Measurements from ENCODE around the gene NRP2. TPM values are rescaled to one million over a fixed set of nuclear protein-coding genes. Genes with fewer than 3 reads are reported as not detected.

The NRP2 gene
- total and polyA plus RNA-seq, 3 experiments from 2014 or later = 0.91 to 0.94 TPM; not detected in 1

DNA sequence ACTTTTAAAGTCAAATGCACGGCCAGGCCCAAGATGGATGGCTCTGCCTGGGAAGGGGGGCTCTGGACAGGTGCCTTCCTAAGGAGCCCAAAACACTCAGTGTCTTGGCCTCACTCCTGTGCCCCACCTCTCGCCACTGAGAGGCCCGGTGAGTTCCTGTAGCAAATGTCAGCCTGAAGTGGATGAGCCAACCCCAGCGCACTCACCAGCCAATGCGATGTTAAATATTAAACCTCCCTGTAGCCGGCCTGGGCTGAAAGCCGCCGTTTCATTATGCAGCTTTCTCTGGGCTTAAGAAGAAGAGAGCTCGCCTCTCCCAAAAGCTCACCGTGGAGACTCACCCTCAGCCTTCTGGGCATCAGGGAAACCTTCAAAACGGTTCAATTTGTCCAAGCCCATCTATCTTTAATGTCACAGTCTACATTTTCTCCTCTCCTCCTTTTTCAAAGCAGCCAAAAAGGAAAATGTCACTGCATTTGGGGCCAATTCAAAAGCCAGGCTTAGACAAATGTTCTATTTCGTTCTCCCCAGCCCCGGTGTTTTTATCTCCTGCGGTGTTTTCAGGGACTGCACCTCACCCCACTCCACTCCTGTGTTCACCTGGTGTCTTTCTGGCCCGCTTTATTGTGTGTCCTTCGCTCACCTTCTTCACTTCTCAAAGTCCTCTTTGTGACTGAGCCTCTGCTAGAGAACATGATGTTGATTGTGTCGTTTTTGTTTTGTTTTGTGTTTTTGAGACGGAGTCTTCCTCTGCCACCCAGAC lies 124.0 kb downstream of the NRP2 start:
- no peak for DNase-seq
- Histone ChIP-seq H3K36me3 (ENCODE audit: insufficient read depth, low read length) (no peaks in the 10 kb centered on the region), H3K27me3 (ENCODE audit: insufficient read depth, low read length, poor library complexity, severe bottlenecking) (no peaks in the 10 kb centered on the region), H3K4me3 (ENCODE audit: low read length) (no peak overlapping the region), H3K9me3 (ENCODE audit: low read length) (no peaks in the 10 kb centered on the region), H3K27ac (ENCODE audit: low read depth, low read length) (no peak overlapping the region), H3K4me1 (ENCODE audit: insufficient read depth, low read length) (no peaks in the 10 kb centered on the region)
- POLR2A ChIA-PET = no interaction called here
- H3K4me1 Mint-ChIP-seq = no peaks in the 10 kb centered on the region
- H3K9me3 Mint-ChIP-seq = peaks cover 0 to 2% (median 0%) of the 10 kb centered on the region in 5 donors
- peaks cover 9 to 12% of the 10 kb centered on the region in 2 donors for H3K27me3 Mint-ChIP-seq
- no peak overlapping the region for H3K4me3 Mint-ChIP-seq
- H3K27ac Mint-ChIP-seq = no peak overlapping the region
- H3K36me3 Mint-ChIP-seq = no peaks in the 10 kb centered on the region
- CTCF ChIA-PET = no interaction called here

- DNase-seq = no peak
- Histone ChIP-seq H3K27ac (ENCODE audit: low read depth, low read length) (no peak overlapping the region), H3K9me3 (ENCODE audit: low read length) (no peaks in the 10 kb centered on the region), H3K36me3 (ENCODE audit: insufficient read depth, low read length) (no peaks in the 10 kb centered on the region), H3K4me3 (ENCODE audit: low read length) (no peak overlapping the region), H3K27me3 (ENCODE audit: insufficient read depth, low read length, poor library complexity, severe bottlenecking) (no peaks in the 10 kb centered on the region), H3K4me1 (ENCODE audit: insufficient read depth, low read length) (no peaks in the 10 kb centered on the region)
- H3K4me3 Mint-ChIP-seq = no peak overlapping the region
- no peaks in the 10 kb centered on the region for H3K9me3 Mint-ChIP-seq
- ChIA-PET POLR2A (no interaction called here), CTCF (no interaction called here)
- H3K4me1 Mint-ChIP-seq = no peaks in the 10 kb centered on the region
- no peaks in the 10 kb centered on the region for H3K36me3 Mint-ChIP-seq
- H3K27ac Mint-ChIP-seq = no peak overlapping the region
- peaks cover 9 to 12% of the 10 kb centered on the region in 2 donors for H3K27me3 Mint-ChIP-seq
Observed at GRCh38 chr2:205807229-205807628, 124.9 kb downstream of the NRP2 start.

DNA sequence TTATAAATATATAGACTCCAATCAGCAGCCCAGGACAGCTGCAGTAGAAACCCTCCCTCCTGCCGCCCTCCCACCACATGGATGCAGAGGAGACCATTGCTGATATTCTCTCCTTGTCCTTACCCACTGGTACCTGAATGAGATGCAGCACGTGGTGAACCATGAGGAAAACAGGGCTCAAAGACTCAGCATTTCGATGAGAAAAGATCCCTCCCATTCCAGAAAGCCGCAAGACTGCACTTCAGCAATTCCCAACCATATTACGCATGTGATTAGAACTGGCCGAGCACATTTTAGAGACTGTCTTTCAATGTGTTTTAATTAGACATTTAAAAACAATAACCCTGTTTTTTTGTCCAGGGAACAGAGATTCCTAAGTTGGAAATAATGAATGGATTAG lies 125.5 kb downstream of the NRP2 start:
- H3K4me1 ChIP-seq (ENCODE audit: insufficient read depth, low read length) = no peaks in the 10 kb centered on the region
- no peak for DNase-seq
- CTCF ChIA-PET = no interaction called here
- H3K27me3 ChIP-seq (ENCODE audit: insufficient read depth, low read length, poor library complexity, severe bottlenecking) = no peaks in the 10 kb centered on the region
- Mint-ChIP-seq H3K27me3 (peaks cover 8 to 11% of the 10 kb centered on the region in 2 donors), H3K36me3 (no peaks in the 10 kb centered on the region), H3K4me3 (no peak overlapping the region), H3K9me3 (no peaks in the 10 kb centered on the region), H3K4me1 (no peaks in the 10 kb centered on the region), H3K27ac (no peak overlapping the region)
- no peak overlapping the region for H3K4me3 ChIP-seq (ENCODE audit: low read length)
- H3K27ac ChIP-seq (ENCODE audit: low read depth, low read length) = no peak overlapping the region
- H3K36me3 ChIP-seq (ENCODE audit: insufficient read depth, low read length) = no peaks in the 10 kb centered on the region
- H3K9me3 ChIP-seq (ENCODE audit: low read length) = no peaks in the 10 kb centered on the region
- POLR2A ChIA-PET = no interaction called here

DNA sequence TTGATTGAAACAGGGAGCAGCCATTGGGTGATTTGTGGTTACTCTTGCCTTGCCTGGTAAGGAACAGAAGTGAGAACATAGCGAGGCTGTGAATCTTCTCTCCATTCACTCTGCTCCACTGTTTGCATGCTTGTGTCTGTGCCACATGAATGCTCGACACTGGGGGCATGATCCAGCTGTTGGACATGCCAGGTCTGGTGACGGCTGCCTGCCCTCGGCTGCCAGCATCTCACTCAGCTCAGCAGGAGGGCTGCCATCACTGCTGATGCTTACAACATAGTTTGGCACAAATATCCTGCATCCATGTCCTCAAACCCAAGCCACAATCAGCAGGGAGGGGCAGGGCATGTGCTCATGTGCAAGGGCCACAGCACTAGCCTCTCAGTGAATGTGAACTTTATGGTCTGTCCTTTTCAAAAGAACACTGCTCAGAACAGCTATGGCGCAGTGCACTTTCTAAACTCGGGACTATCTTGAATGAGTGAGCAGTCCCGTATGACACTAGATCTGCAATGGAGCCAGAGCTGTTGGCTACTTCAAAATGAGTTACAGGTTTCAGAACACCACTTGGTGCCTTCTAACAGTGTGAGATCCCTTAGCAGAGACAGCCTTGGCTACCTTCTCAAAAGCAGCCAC lies 126.3 kb downstream of the NRP2 start:
- Histone ChIP-seq H3K4me1 (ENCODE audit: insufficient read depth, low read length) (no peaks in the 10 kb centered on the region), H3K36me3 (ENCODE audit: insufficient read depth, low read length) (no peaks in the 10 kb centered on the region), H3K9me3 (ENCODE audit: low read length) (no peaks in the 10 kb centered on the region), H3K4me3 (ENCODE audit: low read length) (no peak overlapping the region), H3K27ac (ENCODE audit: low read depth, low read length) (no peak overlapping the region), H3K27me3 (ENCODE audit: insufficient read depth, low read length, poor library complexity, severe bottlenecking) (no peaks in the 10 kb centered on the region)
- POLR2A ChIA-PET = no interaction called here
- Mint-ChIP-seq H3K4me1 (no peaks in the 10 kb centered on the region), H3K4me3 (no peak overlapping the region), H3K27ac (no peak overlapping the region), H3K36me3 (no peaks in the 10 kb centered on the region), H3K9me3 (peaks cover 0 to 3% (median 0%) of the 10 kb centered on the region in 5 donors), H3K27me3 (peaks cover 4 to 6% of the 10 kb centered on the region in 2 donors)
- DNase-seq = no peak
- CTCF ChIA-PET = interaction anchor here (1.0 kb wide), 1 partner anchor 41 kb away, joined by 3 read pairs; no protein-coding TSS in a partner anchor

GRCh38 chr2:205811387-205811786 lies 129.1 kb downstream of the NRP2 start:
- Histone ChIP-seq H3K4me1 (ENCODE audit: insufficient read depth, low read length) (no peaks in the 10 kb centered on the region), H3K9me3 (ENCODE audit: low read length) (no peaks in the 10 kb centered on the region), H3K4me3 (ENCODE audit: low read length) (no peak overlapping the region), H3K27ac (ENCODE audit: low read depth, low read length) (no peak overlapping the region), H3K27me3 (ENCODE audit: insufficient read depth, low read length, poor library complexity, severe bottlenecking) (no peaks in the 10 kb centered on the region), H3K36me3 (ENCODE audit: insufficient read depth, low read length) (no peaks in the 10 kb centered on the region)
- ChIA-PET CTCF (no interaction called here), POLR2A (no interaction called here)
- no peaks in the 10 kb centered on the region for H3K4me1 Mint-ChIP-seq
- no peak overlapping the region for H3K27ac Mint-ChIP-seq
- DNase-seq = no peak
- H3K9me3 Mint-ChIP-seq = peaks cover 0 to 3% (median 0%) of the 10 kb centered on the region in 5 donors
- no peak overlapping the region for H3K4me3 Mint-ChIP-seq
- H3K27me3 Mint-ChIP-seq = peaks cover 8 to 9% of the 10 kb centered on the region in 2 donors
- no peaks in the 10 kb centered on the region for H3K36me3 Mint-ChIP-seq

- peaks cover 0 to 3% (median 0%) of the 10 kb centered on the region in 5 donors for H3K9me3 Mint-ChIP-seq
- H3K27me3 Mint-ChIP-seq = peaks cover 10 to 22% of the 10 kb centered on the region in 2 donors
- no peaks in the 10 kb centered on the region for H3K4me1 Mint-ChIP-seq
- Histone ChIP-seq H3K27ac (ENCODE audit: low read depth, low read length) (no peak overlapping the region), H3K4me3 (ENCODE audit: low read length) (no peak overlapping the region), H3K36me3 (ENCODE audit: insufficient read depth, low read length) (no peaks in the 10 kb centered on the region), H3K9me3 (ENCODE audit: low read length) (no peaks in the 10 kb centered on the region), H3K4me1 (ENCODE audit: insufficient read depth, low read length) (no peaks in the 10 kb centered on the region), H3K27me3 (ENCODE audit: insufficient read depth, low read length, poor library complexity, severe bottlenecking) (no peaks in the 10 kb centered on the region)
- POLR2A ChIA-PET = no interaction called here
- no peak overlapping the region for H3K27ac Mint-ChIP-seq
- DNase-seq = no peak
- H3K36me3 Mint-ChIP-seq = no peaks in the 10 kb centered on the region
- CTCF ChIA-PET = no interaction called here
- H3K4me3 Mint-ChIP-seq = no peak overlapping the region
Observed at GRCh38 chr2:205814039-205814364, 131.7 kb downstream of the NRP2 start.

GRCh38 chr2:205815673-205816072 lies 133.4 kb downstream of the NRP2 start:
- Mint-ChIP-seq H3K27me3 (peaks cover 8 to 32% of the 10 kb centered on the region in 2 donors), H3K27ac (no peak overlapping the region), H3K36me3 (no peaks in the 10 kb centered on the region), H3K9me3 (peaks cover 0 to 3% (median 0%) of the 10 kb centered on the region in 5 donors), H3K4me3 (no peak overlapping the region), H3K4me1 (no peaks in the 10 kb centered on the region)
- H3K36me3 ChIP-seq (ENCODE audit: insufficient read depth, low read length) = no peaks in the 10 kb centered on the region
- ChIA-PET POLR2A (no interaction called here), CTCF (no interaction called here)
- DNase-seq = no peak
- peaks cover 6% of the 10 kb centered on the region for H3K27me3 ChIP-seq (ENCODE audit: insufficient read depth, low read length, poor library complexity, severe bottlenecking)
- H3K4me1 ChIP-seq (ENCODE audit: insufficient read depth, low read length) = no peaks in the 10 kb centered on the region
- no peak overlapping the region for H3K4me3 ChIP-seq (ENCODE audit: low read length)
- no peaks in the 10 kb centered on the region for H3K9me3 ChIP-seq (ENCODE audit: low read length)
- H3K27ac ChIP-seq (ENCODE audit: low read depth, low read length) = no peak overlapping the region

DNA sequence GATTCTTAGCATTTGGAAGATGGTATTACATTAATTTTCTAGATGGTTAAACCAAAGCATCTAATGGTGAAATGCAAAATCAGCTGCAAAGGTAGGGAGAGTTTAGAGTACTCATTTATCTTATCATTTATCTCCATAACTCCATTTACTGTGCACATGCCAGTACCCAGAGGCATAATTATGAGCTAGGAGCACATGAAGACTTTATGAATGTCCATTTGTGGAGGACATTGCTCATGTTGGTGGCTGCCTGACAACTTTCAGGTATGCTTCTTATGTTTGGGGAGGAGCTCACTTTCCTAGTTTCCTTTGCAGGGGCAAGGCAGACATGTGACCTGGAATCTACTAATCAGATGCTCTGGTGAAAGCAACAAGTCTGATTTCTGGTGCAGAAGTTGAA lies 134.0 kb downstream of the NRP2 start:
- Histone ChIP-seq H3K4me3 (ENCODE audit: low read length) (no peak overlapping the region), H3K9me3 (ENCODE audit: low read length) (no peaks in the 10 kb centered on the region), H3K4me1 (ENCODE audit: insufficient read depth, low read length) (no peaks in the 10 kb centered on the region), H3K27me3 (ENCODE audit: insufficient read depth, low read length, poor library complexity, severe bottlenecking) (peaks cover 6% of the 10 kb centered on the region), H3K27ac (ENCODE audit: low read depth, low read length) (no peak overlapping the region), H3K36me3 (ENCODE audit: insufficient read depth, low read length) (no peaks in the 10 kb centered on the region)
- H3K27me3 Mint-ChIP-seq = peaks cover 8 to 36% of the 10 kb centered on the region in 2 donors
- H3K36me3 Mint-ChIP-seq = no peaks in the 10 kb centered on the region
- H3K4me1 Mint-ChIP-seq = no peaks in the 10 kb centered on the region
- H3K27ac Mint-ChIP-seq = no peak overlapping the region
- peaks cover 0 to 3% (median 0%) of the 10 kb centered on the region in 5 donors for H3K9me3 Mint-ChIP-seq
- ChIA-PET CTCF (no interaction called here), POLR2A (no interaction called here)
- H3K4me3 Mint-ChIP-seq = no peak overlapping the region
- no peak for DNase-seq
